GM12878 (cell line): ENCODE results near the gene RAD51B. TPM values are rescaled to one million over a fixed set of nuclear protein-coding genes. Genes with fewer than 3 reads are reported as not detected.

Experiments
- ATAC-seq: fragments of 200-7000 bp; cut with Tn5 transposase; 3 replicates; pipeline ENCODE4 v1.9.1; 2020; ENCODE audit warnings: mild to moderate bottlenecking, moderate library complexity
- BruUV-seq: library from RNA; stranded (reverse); fragments of 400-500 nt; replicated peaks from 2 replicates; lab custom pipeline; 2021; lab: Mats Ljungman, UMichigan
- CTCF ChIA-PET: fragments of 300-600 bp; sonication (Branson Sonifier 250); formaldehyde crosslinking; extraction: SDS; loops from one replicate; lab custom pipeline; 2021; ENCODE audit warnings: inconsistent platforms; lab: Yijun Ruan, JAX
- POLR2A ChIA-PET: fragments of 350-600 bp; formaldehyde crosslinking; extraction: SDS; loops from one replicate; lab custom pipeline; 2021; ENCODE audit warnings: inconsistent platforms; lab: Charles Lee
- RAD21 ChIA-PET: fragments of 300-600 bp; sonication (Branson Sonifier 250); formaldehyde crosslinking; loops from one replicate; lab custom pipeline; 2023; ENCODE audit warnings: antibody characterized with exemption; ENCODE audit not compliant: unreplicated experiment; lab: Charles Lee
- SMC1A ChIA-PET: fragments of 300-600 bp; sonication (Branson Sonifier 250); formaldehyde crosslinking; loops from one replicate; lab custom pipeline; 2023; ENCODE audit not compliant: unreplicated experiment, uncharacterized antibody; lab: Charles Lee
- DNase-seq: peaks from one replicate; pipeline ENCODE4 v3.0.0-alpha.2; 2011; ENCODE audit warnings: low read depth, low spot score
- FAIRE-seq: peaks from 3 replicates; lab custom pipeline; 2011; peaks lifted over from hg19 to GRCh38; lab: Jason Lieb, UNC
- H2AFZ ChIP-seq: 2 replicates; pipeline ENCODE4 v1.6.0; 2011; ENCODE audit warnings: low read depth, low read length, control low read depth; ENCODE audit not compliant: control insufficient read depth
- H3K27ac ChIP-seq: 2 replicates; pipeline ENCODE4 v1.5.1; 2011; ENCODE audit warnings: control low read depth; ENCODE audit not compliant: control insufficient read depth, insufficient read depth
- H3K27me3 ChIP-seq, 2 experiments: replicated peaks in 1 of 2; 2 replicates each; pipeline versions ENCODE4 v1.6.0 to v1.6.1; 2011; ENCODE audit warnings: low read length in 1 of 2; ENCODE audit not compliant: control insufficient read depth in 2 of 2, insufficient read depth in 2 of 2
- H3K36me3 ChIP-seq, 2 experiments: 2 replicates each; pipeline ENCODE4 v1.5.1; 2011; ENCODE audit warnings: low read length in 1 of 2; ENCODE audit not compliant: control insufficient read depth in 2 of 2, insufficient read depth in 2 of 2
- H3K4me1 ChIP-seq: 2 replicates; pipeline ENCODE4 v1.6.1; 2011; ENCODE audit warnings: mild to moderate bottlenecking, low read length, moderate library complexity, mixed read lengths; ENCODE audit not compliant: control insufficient read depth, insufficient read depth
- H3K4me2 ChIP-seq: 2 replicates; pipeline ENCODE4 v1.6.0; 2011; ENCODE audit warnings: control low read depth; ENCODE audit not compliant: control insufficient read depth, insufficient read depth
- H3K4me3 ChIP-seq: fragments of 200-600 bp; sonication (generic); 2 replicates; pipeline ENCODE4 v1.5.1; 2016
- H3K79me2 ChIP-seq: 2 replicates; pipeline ENCODE4 v1.6.0; 2011; ENCODE audit warnings: low read length; ENCODE audit not compliant: control insufficient read depth, insufficient read depth
- H3K9ac ChIP-seq: 2 replicates; pipeline ENCODE4 v1.8.0; 2011; ENCODE audit warnings: low read length, control low read depth, mixed read lengths; ENCODE audit not compliant: control insufficient read depth, insufficient read depth
- H3K9me3 ChIP-seq: replicated peaks from 3 replicates; pipeline ENCODE4 v1.5.1; 2011; ENCODE audit warnings: mild to moderate bottlenecking, low read length; ENCODE audit not compliant: control insufficient read depth, insufficient read depth
- H4K20me1 ChIP-seq: 2 replicates; pipeline ENCODE4 v1.6.0; 2011; ENCODE audit not compliant: control insufficient read depth, insufficient read depth
- CHD1 ChIP-seq: IDR thresholded peaks from 2 replicates; pipeline ENCODE4 v1.6.1; 2012; ENCODE audit warnings: low read depth, low read length, improper control_type of control experiment
- FOXM1 ChIP-seq: IDR thresholded peaks from 2 replicates; pipeline ENCODE4 v1.6.1; 2012; ENCODE audit warnings: low read depth, mild to moderate bottlenecking, inconsistent platforms, low read length, moderate library complexity
- HDAC2 ChIP-seq: fragments of 200-600 bp; sonication (generic); IDR thresholded peaks from 2 replicates; pipeline ENCODE4 v1.6.1; 2017
- HDAC6 ChIP-seq: fragments of 200-600 bp; sonication (generic); IDR thresholded peaks from one replicate; pipeline ENCODE4 v1.8.0; 2017; ENCODE audit warnings: antibody characterized with exemption; ENCODE audit not compliant: unreplicated experiment
- IKZF2 ChIP-seq, 2 experiments: fragments of 450-650 bp; IDR thresholded peaks; 2 replicates each; pipeline ENCODE4 v1.6.1; 2017; ENCODE audit warnings: mild to moderate bottlenecking in 2 of 2, moderate library complexity in 2 of 2
- MYB ChIP-seq: fragments of 150-350 bp; IDR thresholded peaks from 2 replicates; pipeline ENCODE4 v1.6.1; 2014; ENCODE audit warnings: mild to moderate bottlenecking, low read depth, low read length, borderline replicate concordance
- PML ChIP-seq: IDR thresholded peaks from 2 replicates; pipeline ENCODE4 v1.6.1; 2012; ENCODE audit warnings: low read length, inconsistent platforms
- POLR2AphosphoS5 ChIP-seq: IDR thresholded peaks from 2 replicates; pipeline ENCODE4 v1.6.1; 2011; ENCODE audit warnings: mild to moderate bottlenecking, low read length, inconsistent platforms
- RB1 ChIP-seq: fragments of 450-650 bp; formaldehyde crosslinking; IDR thresholded peaks from 2 replicates; pipeline ENCODE4 v1.6.1; 2017; ENCODE audit warnings: mild to moderate bottlenecking, borderline replicate concordance
- SUPT20H ChIP-seq: IDR thresholded peaks from 2 replicates; pipeline ENCODE4 v1.6.1; 2011; ENCODE audit warnings: low read depth, mild to moderate bottlenecking, low read length, moderate library complexity, borderline replicate concordance; ENCODE audit not compliant: control insufficient read depth
- TCF3 ChIP-seq: IDR thresholded peaks from 2 replicates; pipeline ENCODE4 v1.6.1; 2012; ENCODE audit warnings: low read depth, mild to moderate bottlenecking, low read length, borderline replicate concordance; ENCODE audit not compliant: insufficient read depth
- YBX1 ChIP-seq: fragments of 450-650 bp; IDR thresholded peaks from 2 replicates; pipeline ENCODE4 v1.6.1; 2016; ENCODE audit warnings: antibody characterized with exemption
- WGBS: methylation state at CpG from one replicate; pipeline ENCODE4 v1.1.6; 2016; ENCODE audit warnings: low lambda C conversion rate; ENCODE audit not compliant: insufficient replicate concordance, insufficient coverage; ENCODE audit errors: missing lambda C conversion rate; 5-methylcytosine and 5-hydroxymethylcytosine counted together
- in situ Hi-C: fragments of 300-500 bp; cut with MboI; formaldehyde crosslinking; loops from 9 replicates; pipeline ENCODE4 v1.14.3; 2018; ENCODE audit warnings: mixed read lengths
- intact Hi-C: fragments of 100-400 bp; cut with micrococcal nuclease; formaldehyde crosslinking; loops from one replicate; pipeline ENCODE4 v1.14.2; 2022; ENCODE audit not compliant: unreplicated experiment
- polyA plus RNA-seq, 11 experiments: library from polyadenylated mRNA; depleted of rRNA in 4 of 11; unstranded in 6 of 11; stranded (reverse) in 5 of 11; fragments of >200 nt; fragmentation: Nextera tagmentation in 4 of 11; fragmentation: Illumina TruSeq in 1 of 11; extraction: Ambion mirVana in 4 of 11; extraction: Trizol in 1 of 11; gene quantifications; 1 replicate in 1 of 11; 2 replicates in 10 of 11; pipeline versions ENCODE4 v1.2.1 to v1.2.3, GENCODE V29; 2011 to 2016; ENCODE audit warnings: inconsistent platforms in 2 of 11, missing spikeins in 2 of 11, low read depth in 1 of 11
- total RNA-seq, 4 experiments: library from RNA; depleted of rRNA in 3 of 4; stranded (reverse); fragments of >200 nt in 3 of 4; fragmentation: Illumina TruSeq in 1 of 4; extraction: Trizol in 1 of 4; gene quantifications; 2 replicates each; pipeline versions ENCODE4 v1.2.1 to v1.2.3, GENCODE V29; 2013 to 2021
- TF ChIP-seq, protein P1 (sequence below): fragments of 450-650 bp; IDR thresholded peaks from 2 replicates; pipeline ENCODE4 v1.6.1; 2017; ENCODE audit warnings: mild to moderate bottlenecking, moderate library complexity
- TF ChIP-seq, protein P2 (sequence below): fragments of 450-650 bp; formaldehyde crosslinking; IDR thresholded peaks from 2 replicates; pipeline ENCODE4 v1.4.0; 2022; ENCODE audit warnings: mild to moderate bottlenecking, moderate library complexity
- TF ChIP-seq, protein P3 (sequence below): IDR thresholded peaks from 2 replicates; pipeline ENCODE4 v1.6.1; 2012; ENCODE audit warnings: low read depth, low read length, improper control_type of control experiment

Gene RAD51B
- total and polyA plus RNA-seq, 10 of the 15 experiments (the other 5 are each of a cell fraction or from before 2014, with no cell fraction given), result 9.8 to 26.8 (median 21.3) TPM

DNA sequence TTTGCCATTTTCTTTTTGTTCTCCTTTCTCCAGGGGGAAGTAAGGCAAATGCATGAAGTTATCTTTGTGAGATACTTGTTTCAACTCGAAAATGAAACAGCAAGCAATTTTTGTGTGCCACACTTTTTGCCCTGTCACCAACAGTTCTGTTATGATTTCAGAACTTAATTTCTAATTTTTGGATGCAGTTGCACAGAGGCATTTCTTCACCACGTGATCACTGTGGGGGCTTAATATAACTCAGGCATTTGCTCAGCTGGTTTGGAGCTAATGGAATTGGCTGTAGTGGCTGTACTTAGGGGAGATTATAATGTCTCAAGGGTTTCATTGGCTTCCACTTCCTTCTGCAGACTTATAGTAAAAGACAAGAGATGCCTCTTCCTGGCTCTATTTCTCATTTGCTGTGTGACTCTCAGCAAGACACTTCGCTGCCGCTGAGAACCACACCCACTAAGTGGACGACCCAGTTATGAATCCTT is 452.4 kb downstream of the RAD51B start:
- Histone ChIP-seq H3K4me2 (peak overlapping the region; percentile 52), H3K79me2 (peaks cover 2% of the 10 kb centered on the region), H2AFZ (0 out of 2 replicates have a peak overlapping the region, but pooled peaks have one; percentile 0), H3K4me3 (no peak overlapping the region; the same call in 1 of the 2 replicates), H4K20me1 (no peaks in the 10 kb centered on the region), H3K9me3 (no peaks in the 10 kb centered on the region), H3K27me3 (no peaks in the 10 kb centered on the region), H3K27ac (peak overlapping the region; percentile 48), H3K36me3 (no peaks in the 10 kb centered on the region), H3K9ac (no peak overlapping the region), H3K4me1 (peaks cover 86% of the 10 kb centered on the region)
- RAD21 ChIA-PET, result interaction anchor here (0.6 to 7.5 kb wide), 16 partner anchors 12 to 549 kb away, joined by 3 to 139 read pairs (median 6); no protein-coding TSS in a partner anchor
- in situ Hi-C loops, result loop anchor here (10.0 kb wide), 1 partner anchor 523 kb away; the partner anchor contains the start of gene ZFP36L1
- SMC1A ChIA-PET, result interaction anchor here (1.2 to 10.4 kb wide), 18 partner anchors 12 to 547 kb away, joined by 3 to 237 read pairs (median 12); no protein-coding TSS in a partner anchor
- CTCF ChIA-PET, result interaction anchor here (1.3 to 12.2 kb wide), 6 partner anchors 8 to 555 kb away, joined by 3 to 158 read pairs (median 4); no protein-coding TSS in a partner anchor
- POLR2A ChIA-PET, result interaction anchor here (0.6 to 2.4 kb wide), 8 partner anchors 19 to 108 kb away, joined by 3 to 10 read pairs (median 4); no protein-coding TSS in a partner anchor
- peak; percentile 3; the same call in 2 of the 3 replicates for ATAC-seq
- intact Hi-C loops, result loop anchor here (2.0 kb wide), 1 partner anchor 61 kb away; no protein-coding TSS in a partner anchor
- FAIRE-seq, result peak; percentile 65
- no TSS peak for BruUV-seq
- 2% methylated on average over 5 of the region's 5 CpGs for WGBS
- peak; percentile 65 for DNase-seq
- TF ChIP-seq TCF3 (no peak), PML (no peak; the same call in 1 of the 2 replicates), YBX1 (no peak), CHD1 (no peak), MYB (no peak), HDAC6 (no peak), FOXM1 (0 out of 2 replicates have a peak, but pooled peaks have one; percentile 17), IKZF2 (IDR thresholded peaks at IDR 0.05) (peak; percentile 47 to 61; a peak in 3 of 4 replicates), HDAC2 (no peak), SUPT20H (no peak), POLR2AphosphoS5 (peak; percentile 33; the same call in 1 of the 2 replicates), RB1 (no peak)
- TF ChIP-seq, protein P1, sequence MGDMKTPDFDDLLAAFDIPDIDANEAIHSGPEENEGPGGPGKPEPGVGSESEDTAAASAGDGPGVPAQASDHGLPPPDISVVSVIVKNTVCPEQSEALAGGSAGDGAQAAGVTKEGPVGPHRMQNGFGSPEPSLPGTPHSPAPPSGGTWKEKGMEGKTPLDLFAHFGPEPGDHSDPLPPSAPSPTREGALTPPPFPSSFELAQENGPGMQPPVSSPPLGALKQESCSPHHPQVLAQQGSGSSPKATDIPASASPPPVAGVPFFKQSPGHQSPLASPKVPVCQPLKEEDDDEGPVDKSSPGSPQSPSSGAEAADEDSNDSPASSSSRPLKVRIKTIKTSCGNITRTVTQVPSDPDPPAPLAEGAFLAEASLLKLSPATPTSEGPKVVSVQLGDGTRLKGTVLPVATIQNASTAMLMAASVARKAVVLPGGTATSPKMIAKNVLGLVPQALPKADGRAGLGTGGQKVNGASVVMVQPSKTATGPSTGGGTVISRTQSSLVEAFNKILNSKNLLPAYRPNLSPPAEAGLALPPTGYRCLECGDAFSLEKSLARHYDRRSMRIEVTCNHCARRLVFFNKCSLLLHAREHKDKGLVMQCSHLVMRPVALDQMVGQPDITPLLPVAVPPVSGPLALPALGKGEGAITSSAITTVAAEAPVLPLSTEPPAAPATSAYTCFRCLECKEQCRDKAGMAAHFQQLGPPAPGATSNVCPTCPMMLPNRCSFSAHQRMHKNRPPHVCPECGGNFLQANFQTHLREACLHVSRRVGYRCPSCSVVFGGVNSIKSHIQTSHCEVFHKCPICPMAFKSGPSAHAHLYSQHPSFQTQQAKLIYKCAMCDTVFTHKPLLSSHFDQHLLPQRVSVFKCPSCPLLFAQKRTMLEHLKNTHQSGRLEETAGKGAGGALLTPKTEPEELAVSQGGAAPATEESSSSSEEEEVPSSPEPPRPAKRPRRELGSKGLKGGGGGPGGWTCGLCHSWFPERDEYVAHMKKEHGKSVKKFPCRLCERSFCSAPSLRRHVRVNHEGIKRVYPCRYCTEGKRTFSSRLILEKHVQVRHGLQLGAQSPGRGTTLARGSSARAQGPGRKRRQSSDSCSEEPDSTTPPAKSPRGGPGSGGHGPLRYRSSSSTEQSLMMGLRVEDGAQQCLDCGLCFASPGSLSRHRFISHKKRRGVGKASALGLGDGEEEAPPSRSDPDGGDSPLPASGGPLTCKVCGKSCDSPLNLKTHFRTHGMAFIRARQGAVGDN, result peak; percentile 37
- TF ChIP-seq, protein P2, sequence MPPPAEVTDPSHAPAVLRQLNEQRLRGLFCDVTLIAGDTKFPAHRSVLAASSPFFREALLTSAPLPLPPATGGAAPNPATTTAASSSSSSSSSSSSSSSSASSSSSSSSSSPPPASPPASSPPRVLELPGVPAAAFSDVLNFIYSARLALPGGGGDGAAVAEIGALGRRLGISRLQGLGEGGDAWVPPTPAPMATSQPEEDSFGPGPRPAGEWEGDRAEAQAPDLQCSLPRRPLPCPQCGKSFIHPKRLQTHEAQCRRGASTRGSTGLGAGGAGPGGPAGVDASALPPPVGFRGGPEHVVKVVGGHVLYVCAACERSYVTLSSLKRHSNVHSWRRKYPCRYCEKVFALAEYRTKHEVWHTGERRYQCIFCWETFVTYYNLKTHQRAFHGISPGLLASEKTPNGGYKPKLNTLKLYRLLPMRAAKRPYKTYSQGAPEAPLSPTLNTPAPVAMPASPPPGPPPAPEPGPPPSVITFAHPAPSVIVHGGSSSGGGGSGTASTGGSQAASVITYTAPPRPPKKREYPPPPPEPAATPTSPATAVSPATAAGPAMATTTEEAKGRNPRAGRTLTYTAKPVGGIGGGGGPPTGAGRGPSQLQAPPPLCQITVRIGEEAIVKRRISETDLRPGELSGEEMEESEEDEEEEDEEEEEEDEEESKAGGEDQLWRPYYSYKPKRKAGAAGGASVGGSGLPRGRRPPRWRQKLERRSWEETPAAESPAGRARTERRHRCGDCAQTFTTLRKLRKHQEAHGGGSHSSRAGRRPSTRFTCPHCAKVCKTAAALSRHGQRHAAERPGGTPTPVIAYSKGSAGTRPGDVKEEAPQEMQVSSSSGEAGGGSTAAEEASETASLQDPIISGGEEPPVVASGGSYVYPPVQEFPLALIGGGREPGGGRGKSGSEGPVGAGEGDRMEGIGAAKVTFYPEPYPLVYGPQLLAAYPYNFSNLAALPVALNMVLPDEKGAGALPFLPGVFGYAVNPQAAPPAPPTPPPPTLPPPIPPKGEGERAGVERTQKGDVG, result no peak
- TF ChIP-seq, protein P3, sequence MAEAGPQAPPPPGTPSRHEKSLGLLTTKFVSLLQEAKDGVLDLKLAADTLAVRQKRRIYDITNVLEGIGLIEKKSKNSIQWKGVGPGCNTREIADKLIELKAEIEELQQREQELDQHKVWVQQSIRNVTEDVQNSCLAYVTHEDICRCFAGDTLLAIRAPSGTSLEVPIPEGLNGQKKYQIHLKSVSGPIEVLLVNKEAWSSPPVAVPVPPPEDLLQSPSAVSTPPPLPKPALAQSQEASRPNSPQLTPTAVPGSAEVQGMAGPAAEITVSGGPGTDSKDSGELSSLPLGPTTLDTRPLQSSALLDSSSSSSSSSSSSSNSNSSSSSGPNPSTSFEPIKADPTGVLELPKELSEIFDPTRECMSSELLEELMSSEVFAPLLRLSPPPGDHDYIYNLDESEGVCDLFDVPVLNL, result no peak
